HG03108 (cell line): ENCODE data around the gene TICRR.

Experiments used
- ATAC-seq: cut with Tn5 transposase; IDR thresholded peaks from one replicate; pipeline ENCODE4 v1.9.1; 2021; ENCODE audit warnings: moderate library complexity; ENCODE audit not compliant: unreplicated experiment

The TICRR gene

DNA sequence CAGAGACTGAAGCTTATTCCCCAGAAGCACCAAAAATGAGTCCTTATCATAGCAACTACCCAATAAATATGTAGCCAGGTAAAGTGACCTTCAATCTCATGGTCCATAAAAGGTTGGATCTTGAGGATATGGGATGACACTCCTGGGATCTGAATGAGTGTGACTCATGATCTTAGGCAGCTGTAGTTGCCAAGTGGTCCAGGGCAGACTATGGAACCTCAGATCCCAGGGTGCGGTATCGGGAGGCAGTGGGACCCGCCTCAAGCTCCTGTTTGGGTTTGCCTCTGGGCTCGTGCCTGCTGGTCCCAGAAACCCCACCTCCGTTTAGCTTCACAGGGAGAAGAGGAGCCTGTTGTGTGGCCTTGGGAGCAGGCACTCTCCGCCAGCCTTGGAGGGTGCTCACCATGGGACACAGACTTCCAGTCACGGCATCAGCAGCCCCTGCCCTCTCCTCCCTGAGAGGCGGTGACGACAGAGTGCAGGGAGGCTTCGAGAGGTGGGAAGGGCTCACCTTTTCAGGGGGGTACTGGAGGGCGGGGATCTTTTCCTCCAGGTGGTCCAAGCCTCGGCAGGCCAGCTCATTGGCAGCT lies 95.8 kb downstream of the TICRR start:
- ATAC-seq, result no peak

DNA sequence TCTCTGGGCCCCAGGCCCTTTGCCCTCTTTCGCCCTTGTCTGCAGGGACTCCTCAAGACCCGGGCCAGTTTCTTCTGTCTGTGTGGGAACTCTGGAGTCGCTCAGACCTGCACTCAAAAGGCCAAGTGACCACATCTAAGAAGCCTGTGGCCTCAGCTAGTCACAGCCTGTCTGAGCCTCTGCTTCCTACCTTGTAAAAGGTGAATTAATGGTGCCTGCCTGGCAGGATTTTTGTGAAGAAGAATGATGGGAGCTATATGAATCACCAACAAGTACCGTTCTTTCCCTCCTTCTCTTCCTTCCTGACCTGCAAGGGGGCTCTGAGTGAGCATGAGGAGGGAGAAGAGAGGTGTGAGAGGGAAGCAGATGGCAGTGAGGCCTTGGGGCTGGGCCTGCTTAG lies 96.4 kb downstream of the TICRR start:
- ATAC-seq, result no peak

DNA sequence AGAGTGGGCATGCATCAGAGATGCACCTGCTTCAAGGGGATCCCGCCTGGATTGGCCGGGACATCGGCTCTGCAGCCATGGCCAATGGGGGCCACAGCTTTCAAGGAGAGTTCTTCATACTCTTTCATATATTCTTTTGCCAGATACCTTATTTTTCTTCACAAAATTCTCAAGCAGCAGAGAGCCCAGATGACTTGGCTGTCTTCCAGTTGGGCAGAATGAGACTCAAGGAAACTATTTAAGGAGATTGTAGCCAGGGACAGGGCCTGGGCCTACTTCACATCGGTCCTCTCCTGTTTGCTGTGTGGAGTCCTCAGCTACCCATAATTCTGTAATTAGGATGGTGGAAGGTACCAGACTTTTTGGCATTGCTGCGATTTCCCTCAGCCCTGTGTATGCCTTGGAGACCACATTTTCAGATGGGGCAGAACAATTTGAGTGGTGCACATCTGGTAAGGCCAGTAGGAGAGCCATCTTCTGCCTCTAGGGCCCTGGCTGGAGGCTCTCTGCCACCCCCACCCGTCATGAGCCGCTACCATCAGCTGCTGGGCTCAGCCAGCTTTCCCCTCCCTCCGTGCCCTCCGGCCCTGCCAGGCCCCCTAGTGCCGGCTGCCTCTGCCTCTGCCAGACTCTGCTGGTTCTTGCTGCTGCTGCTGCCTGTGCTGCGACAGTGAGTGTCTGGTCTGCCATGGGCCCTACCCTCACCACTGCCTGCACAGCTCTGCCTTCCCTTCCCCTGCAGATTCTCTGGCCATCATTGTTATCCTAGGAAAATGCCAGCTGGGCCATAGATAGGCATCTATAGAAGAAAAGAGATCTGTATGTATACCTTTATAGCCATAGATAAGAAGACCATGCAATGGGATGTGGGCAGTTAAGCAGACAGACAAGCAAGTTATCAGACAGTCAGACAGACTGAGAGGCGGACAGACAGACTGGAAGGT lies 97.2 kb downstream of the TICRR start:
- ATAC-seq, result no peak

DNA sequence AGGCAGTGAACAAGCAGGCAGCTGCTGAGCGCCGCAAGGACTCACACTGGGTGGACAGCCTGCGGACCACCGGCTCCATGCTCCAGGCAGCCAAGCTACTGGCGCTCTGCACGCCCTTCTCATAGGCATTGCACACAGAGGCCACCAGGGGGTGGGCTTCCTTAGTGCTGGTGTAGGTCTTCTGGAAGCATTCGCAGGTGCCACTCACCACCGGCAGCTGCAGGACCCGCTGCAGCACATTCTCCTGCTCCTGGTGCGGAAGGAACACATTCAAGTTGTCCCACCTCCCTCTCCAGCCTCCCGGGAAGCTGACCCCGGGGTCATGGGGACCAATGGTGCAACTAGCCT lies 97.9 kb downstream of the TICRR start:
- ATAC-seq, result no peak

DNA sequence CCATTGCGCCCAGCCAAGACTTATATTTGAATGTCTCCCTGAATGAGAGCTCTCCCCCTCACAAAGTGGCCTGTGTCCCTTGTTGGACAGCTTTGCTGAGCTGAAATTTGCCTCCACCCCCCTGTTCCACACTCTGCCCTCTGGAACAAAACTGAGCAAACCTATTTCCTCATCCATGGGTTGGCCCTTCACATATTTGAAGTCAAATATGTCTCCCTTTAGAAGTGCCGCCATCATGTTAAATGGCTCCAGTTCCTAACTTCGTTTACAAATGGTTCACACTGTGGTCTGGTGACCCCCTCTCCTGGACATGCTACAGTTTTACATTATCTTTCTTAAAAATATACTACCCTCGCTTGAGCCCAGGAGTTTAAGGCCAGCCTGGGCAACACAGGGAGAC lies 99.3 kb downstream of the TICRR start:
- ATAC-seq, result no peak

DNA sequence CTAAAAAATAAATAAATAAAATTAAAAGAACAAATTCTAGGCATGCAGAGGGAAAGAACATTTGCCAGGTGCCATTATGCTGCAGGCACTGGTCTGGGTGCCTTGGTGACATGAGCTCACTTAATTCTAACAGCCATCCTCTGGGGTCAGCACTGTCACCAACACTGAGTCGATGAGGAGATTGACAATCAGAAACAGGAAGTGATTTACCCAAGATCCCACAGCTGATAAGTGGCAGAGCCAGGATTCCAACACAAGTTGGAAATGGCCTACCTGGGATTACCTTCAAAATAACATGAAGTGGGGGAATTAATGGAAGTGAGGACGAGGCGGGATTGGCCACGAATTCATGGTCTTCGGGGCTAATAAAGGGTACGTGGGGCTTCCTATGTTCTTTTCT lies 100.3 kb downstream of the TICRR start:
- no peak for ATAC-seq

DNA sequence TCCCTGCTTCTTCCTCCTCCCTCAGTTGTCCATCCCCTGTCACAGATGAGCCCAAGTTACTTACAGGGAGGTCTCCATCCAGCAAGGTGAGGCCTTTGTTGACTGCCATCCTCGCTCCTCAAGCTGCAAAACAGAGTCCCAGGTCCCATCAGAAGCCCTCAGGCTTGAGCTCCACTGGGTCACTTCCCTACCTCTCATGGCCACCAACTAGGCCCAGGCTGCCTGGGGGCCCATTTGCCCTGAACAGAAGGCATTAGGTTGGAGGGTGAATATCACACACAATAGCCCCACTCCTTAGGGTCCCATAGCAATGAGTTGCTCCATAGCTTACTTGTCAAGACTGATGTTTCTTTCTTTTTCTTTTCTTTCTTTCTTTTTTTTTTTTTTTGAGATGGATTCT lies 102.1 kb downstream of the TICRR start:
- no peak for ATAC-seq
